ENCODE data around the gene RIPPLY3.
"Not testable (repeated sequence)": the region's sequence is repeated elsewhere in the genome, so short reads cannot be mapped to it uniquely, and the experiment has no call there.

GRCh38 chr21:36989199-36989698 is 17.3 kb upstream of the RIPPLY3 start:
- not testable (repeated sequence) for TF ChIP-seq ZBTB8A (tag by site-specific recombination; IDR thresholded peaks at IDR 0.05); ZFP37 (tag by site-specific recombination; IDR thresholded peaks at IDR 0.05); ZNF610 (tag by site-specific recombination; IDR thresholded peaks at IDR 0.05; ENCODE audit: borderline replicate concordance); CTCF (tag by site-specific recombination; IDR thresholded peaks at IDR 0.05); MZF1 (tag by site-specific recombination; IDR thresholded peaks at IDR 0.05; ENCODE audit: borderline replicate concordance); ZNF274 (IDR thresholded peaks at IDR 0.05; ENCODE audit: low read length); ZNF274 (tag by site-specific recombination; IDR thresholded peaks at IDR 0.05; ENCODE audit: borderline replicate concordance); TCF7L2 (IDR thresholded peaks at IDR 0.05; ENCODE audit: borderline replicate concordance, low read depth, low read length)
- TF ChIP-seq, protein P1, sequence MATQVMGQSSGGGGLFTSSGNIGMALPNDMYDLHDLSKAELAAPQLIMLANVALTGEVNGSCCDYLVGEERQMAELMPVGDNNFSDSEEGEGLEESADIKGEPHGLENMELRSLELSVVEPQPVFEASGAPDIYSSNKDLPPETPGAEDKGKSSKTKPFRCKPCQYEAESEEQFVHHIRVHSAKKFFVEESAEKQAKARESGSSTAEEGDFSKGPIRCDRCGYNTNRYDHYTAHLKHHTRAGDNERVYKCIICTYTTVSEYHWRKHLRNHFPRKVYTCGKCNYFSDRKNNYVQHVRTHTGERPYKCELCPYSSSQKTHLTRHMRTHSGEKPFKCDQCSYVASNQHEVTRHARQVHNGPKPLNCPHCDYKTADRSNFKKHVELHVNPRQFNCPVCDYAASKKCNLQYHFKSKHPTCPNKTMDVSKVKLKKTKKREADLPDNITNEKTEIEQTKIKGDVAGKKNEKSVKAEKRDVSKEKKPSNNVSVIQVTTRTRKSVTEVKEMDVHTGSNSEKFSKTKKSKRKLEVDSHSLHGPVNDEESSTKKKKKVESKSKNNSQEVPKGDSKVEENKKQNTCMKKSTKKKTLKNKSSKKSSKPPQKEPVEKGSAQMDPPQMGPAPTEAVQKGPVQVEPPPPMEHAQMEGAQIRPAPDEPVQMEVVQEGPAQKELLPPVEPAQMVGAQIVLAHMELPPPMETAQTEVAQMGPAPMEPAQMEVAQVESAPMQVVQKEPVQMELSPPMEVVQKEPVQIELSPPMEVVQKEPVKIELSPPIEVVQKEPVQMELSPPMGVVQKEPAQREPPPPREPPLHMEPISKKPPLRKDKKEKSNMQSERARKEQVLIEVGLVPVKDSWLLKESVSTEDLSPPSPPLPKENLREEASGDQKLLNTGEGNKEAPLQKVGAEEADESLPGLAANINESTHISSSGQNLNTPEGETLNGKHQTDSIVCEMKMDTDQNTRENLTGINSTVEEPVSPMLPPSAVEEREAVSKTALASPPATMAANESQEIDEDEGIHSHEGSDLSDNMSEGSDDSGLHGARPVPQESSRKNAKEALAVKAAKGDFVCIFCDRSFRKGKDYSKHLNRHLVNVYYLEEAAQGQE (tag by site-specific recombination; IDR thresholded peaks at IDR 0.05): not testable (repeated sequence)
- TF ChIP-seq, protein P2, sequence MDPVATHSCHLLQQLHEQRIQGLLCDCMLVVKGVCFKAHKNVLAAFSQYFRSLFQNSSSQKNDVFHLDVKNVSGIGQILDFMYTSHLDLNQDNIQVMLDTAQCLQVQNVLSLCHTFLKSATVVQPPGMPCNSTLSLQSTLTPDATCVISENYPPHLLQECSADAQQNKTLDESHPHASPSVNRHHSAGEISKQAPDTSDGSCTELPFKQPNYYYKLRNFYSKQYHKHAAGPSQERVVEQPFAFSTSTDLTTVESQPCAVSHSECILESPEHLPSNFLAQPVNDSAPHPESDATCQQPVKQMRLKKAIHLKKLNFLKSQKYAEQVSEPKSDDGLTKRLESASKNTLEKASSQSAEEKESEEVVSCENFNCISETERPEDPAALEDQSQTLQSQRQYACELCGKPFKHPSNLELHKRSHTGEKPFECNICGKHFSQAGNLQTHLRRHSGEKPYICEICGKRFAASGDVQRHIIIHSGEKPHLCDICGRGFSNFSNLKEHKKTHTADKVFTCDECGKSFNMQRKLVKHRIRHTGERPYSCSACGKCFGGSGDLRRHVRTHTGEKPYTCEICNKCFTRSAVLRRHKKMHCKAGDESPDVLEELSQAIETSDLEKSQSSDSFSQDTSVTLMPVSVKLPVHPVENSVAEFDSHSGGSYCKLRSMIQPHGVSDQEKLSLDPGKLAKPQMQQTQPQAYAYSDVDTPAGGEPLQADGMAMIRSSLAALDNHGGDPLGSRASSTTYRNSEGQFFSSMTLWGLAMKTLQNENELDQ (tag by site-specific recombination; IDR thresholded peaks at IDR 0.05; ENCODE audit: low read depth): not testable (repeated sequence)

Data from HEK293 (cell line).